Bronchial epithelial cell (primary cell): ENCODE data around the gene BICC1. TPM values are rescaled to one million over a fixed set of nuclear protein-coding genes. Genes with fewer than 3 reads are reported as not detected.

ENCODE experiments used
- DNase-seq: peaks from one replicate; pipeline ENCODE4 v3.0.0-alpha.2; 2010; ENCODE audit warnings: low read depth
- FAIRE-seq: peaks from 2 replicates; lab custom pipeline; 2011; peaks lifted over from hg19 to GRCh38; lab: Jason Lieb, UNC
- H3K27me3 ChIP-seq: 2 replicates; pipeline ENCODE4 v1.5.1; 2011; ENCODE audit warnings: low read length; ENCODE audit not compliant: control insufficient read depth, insufficient read depth
- H3K36me3 ChIP-seq: 2 replicates; pipeline ENCODE4 v1.5.1; 2011; ENCODE audit warnings: low read length; ENCODE audit not compliant: control insufficient read depth, insufficient read depth
- H3K4me3 ChIP-seq: 2 replicates; pipeline ENCODE4 v1.5.1; 2011; ENCODE audit warnings: mild to moderate bottlenecking, low read depth, low read length, control low read depth
- total RNA-seq: library from RNA; depleted of rRNA; stranded (reverse); fragments of >200 nt; gene quantifications from 2 replicates; pipeline ENCODE4 v1.2.1, GENCODE V29; 2014
- TF ChIP-seq, protein P1 (sequence below): IDR thresholded peaks from 2 replicates; pipeline ENCODE4 v1.5.1; 2011; ENCODE audit warnings: mild to moderate bottlenecking, moderate library complexity, low read length, control low read depth, inconsistent platforms; ENCODE audit not compliant: insufficient read depth, severe bottlenecking

BICC1 gene
- total RNA-seq, 1 donor from 2014 or later: 1.1 TPM

DNA sequence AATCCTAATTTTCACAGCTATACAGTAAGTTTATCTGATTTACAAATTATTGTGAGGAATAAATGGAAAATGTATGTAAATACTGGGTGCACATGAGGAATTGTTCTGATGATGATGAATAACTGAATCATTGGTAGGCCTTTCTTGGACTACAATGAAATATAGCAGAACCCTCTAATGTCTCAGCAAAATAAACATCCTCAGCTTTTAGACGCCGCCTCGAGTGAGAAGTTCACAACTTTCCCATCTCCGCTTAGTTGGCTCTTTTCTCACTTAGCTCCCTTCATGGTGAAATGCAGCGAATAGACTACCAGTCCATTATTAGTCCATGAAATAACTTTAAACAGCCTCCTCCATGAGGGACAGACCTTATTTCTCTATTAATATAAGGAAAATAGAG, 182.3 kb downstream of the BICC1 start:
- FAIRE-seq (no peak), DNase-seq (peak; percentile 40)
- H3K27me3 ChIP-seq: no peaks in the 10 kb centered on the region
- H3K4me3 ChIP-seq: no peak overlapping the region
- TF ChIP-seq, protein P1, sequence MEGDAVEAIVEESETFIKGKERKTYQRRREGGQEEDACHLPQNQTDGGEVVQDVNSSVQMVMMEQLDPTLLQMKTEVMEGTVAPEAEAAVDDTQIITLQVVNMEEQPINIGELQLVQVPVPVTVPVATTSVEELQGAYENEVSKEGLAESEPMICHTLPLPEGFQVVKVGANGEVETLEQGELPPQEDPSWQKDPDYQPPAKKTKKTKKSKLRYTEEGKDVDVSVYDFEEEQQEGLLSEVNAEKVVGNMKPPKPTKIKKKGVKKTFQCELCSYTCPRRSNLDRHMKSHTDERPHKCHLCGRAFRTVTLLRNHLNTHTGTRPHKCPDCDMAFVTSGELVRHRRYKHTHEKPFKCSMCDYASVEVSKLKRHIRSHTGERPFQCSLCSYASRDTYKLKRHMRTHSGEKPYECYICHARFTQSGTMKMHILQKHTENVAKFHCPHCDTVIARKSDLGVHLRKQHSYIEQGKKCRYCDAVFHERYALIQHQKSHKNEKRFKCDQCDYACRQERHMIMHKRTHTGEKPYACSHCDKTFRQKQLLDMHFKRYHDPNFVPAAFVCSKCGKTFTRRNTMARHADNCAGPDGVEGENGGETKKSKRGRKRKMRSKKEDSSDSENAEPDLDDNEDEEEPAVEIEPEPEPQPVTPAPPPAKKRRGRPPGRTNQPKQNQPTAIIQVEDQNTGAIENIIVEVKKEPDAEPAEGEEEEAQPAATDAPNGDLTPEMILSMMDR: no peak
- H3K36me3 ChIP-seq: no peaks in the 10 kb centered on the region

DNA sequence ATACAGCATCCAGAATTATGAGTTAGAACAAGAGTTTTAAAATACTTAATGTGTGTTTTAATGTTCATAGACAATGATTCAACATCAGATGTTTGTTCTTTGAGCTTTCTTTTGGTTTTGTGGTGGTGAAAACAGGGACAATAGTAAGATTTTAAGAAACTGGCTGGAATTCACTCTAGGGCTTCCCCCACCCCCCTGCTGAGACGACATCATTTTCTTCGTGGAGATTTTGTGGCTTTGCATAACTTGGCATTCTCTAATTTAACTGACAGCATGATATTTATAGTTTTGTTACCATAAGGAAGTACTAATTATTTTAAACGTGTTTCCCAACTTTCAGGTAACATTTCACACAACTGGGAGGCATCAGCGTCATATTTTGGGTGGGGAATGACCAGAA, 184.1 kb downstream of the BICC1 start:
- Histone ChIP-seq H3K36me3 (no peaks in the 10 kb centered on the region), H3K27me3 (no peaks in the 10 kb centered on the region), H3K4me3 (no peak overlapping the region)
- TF ChIP-seq, protein P1: no peak
- DNase-seq (no peak), FAIRE-seq (no peak)

DNA sequence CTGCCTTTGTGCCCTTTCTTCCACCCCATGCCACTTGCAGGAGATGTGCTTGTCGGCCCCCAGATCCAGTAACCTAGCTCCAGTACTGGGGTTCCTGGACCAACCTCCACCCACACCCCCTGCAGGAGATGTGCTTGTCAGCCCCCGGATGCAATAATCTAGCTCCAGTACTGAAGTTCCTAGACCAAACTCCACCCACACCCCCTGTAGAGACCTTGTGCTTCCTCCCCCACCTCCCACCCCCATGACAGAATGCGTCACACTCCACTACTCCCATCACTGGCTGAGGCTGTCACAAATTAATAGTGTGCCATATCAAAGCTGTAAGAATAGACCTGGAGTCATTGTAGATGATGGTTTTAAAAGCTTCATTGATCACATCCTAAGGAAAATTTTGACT, 185.0 kb downstream of the BICC1 start:
- Histone ChIP-seq H3K4me3 (no peak overlapping the region), H3K27me3 (no peaks in the 10 kb centered on the region), H3K36me3 (no peaks in the 10 kb centered on the region)
- FAIRE-seq: no peak
- TF ChIP-seq, protein P1: no peak
- DNase-seq: no peak

DNA sequence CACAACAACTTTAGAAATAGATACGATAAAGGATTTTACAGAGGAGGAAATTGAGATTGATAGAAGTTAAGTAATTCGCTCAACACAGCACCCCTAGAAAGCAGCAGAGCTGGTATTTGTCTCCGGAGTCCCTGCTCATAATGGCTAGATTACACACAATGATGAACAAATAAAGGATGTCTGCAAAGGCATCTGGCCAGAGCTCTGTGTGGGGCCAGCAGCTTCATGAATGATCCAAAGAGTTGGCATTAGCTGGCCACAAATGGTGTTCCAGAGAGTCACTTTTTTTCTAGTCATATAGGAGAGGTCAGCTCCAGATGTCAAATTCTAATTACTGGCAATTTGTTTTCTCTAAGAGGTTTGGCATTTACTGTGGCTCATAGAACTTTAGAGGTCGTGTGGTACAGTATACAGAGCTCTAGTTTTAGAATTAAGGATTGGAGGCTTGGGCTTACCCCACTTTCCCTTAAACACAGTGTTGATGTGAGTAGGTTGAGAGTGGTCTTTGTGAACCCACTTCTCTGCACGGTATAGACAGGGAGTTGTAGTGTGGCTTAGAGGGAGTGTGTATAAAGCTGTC, 186.2 kb downstream of the BICC1 start:
- TF ChIP-seq, protein P1: no peak
- H3K4me3 ChIP-seq: no peak overlapping the region
- no peaks in the 10 kb centered on the region for H3K36me3 ChIP-seq
- DNase-seq: no peak
- no peaks in the 10 kb centered on the region for H3K27me3 ChIP-seq
- FAIRE-seq: no peak

DNA sequence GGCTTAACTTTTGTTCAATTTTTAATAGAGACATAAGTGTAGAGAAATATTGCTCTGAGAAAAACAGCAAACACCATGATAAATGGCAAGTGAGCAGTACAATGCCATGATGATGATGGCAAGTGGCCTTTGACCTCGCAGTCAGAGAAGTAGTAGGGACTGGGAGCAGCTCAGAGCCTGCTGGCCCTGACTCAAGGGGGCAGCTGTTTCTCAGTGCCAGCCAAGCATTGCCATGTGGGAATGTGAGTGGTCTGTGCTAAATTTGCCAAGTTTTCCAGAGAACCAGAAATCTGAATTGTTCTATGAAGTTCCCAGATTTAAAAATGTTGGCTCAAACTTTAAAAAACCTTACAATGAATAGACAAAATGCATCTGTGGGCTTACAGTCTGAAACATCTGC, 187.9 kb downstream of the BICC1 start:
- TF ChIP-seq, protein P1: no peak
- FAIRE-seq (no peak), DNase-seq (no peak)
- Histone ChIP-seq H3K27me3 (no peaks in the 10 kb centered on the region), H3K4me3 (no peak overlapping the region), H3K36me3 (no peaks in the 10 kb centered on the region)
